Mucosa of rectum (tissue), 2 donors: ENCODE data around the gene SHH.

ENCODE experiments used
- H3K27ac ChIP-seq, 2 donors: one replicate each; pipeline ENCODE4 v1.7.0; 2013; ENCODE audit warnings: inconsistent platforms in 2 of 2, low read depth in 2 of 2, low read length in 2 of 2
- H3K27me3 ChIP-seq, 2 donors: one replicate each; pipeline ENCODE4 v1.7.0; 2013; ENCODE audit warnings: low read length in 2 of 2; ENCODE audit not compliant: control insufficient read depth in 2 of 2, insufficient read depth in 2 of 2
- H3K36me3 ChIP-seq, 2 donors: one replicate each; pipeline ENCODE4 v1.7.0; 2013; ENCODE audit warnings: low read length in 2 of 2; ENCODE audit not compliant: control insufficient read depth in 2 of 2, insufficient read depth in 2 of 2
- H3K4me1 ChIP-seq, 2 donors: one replicate each; pipeline ENCODE4 v1.7.0; 2013; ENCODE audit warnings: low read length in 2 of 2, mild to moderate bottlenecking in 1 of 2; ENCODE audit not compliant: control insufficient read depth in 2 of 2, insufficient read depth in 2 of 2
- H3K4me3 ChIP-seq, 2 donors: one replicate each; pipeline ENCODE4 v1.7.0; 2013; ENCODE audit warnings: low read length in 2 of 2
- H3K9ac ChIP-seq, 2 donors: one replicate each; pipeline ENCODE4 v1.7.0; 2013; ENCODE audit warnings: low read length in 2 of 2, low read depth in 1 of 2, mild to moderate bottlenecking in 1 of 2
- H3K9me3 ChIP-seq, 2 donors: one replicate each; pipeline ENCODE4 v1.7.0; 2013; ENCODE audit warnings: low read length in 2 of 2; ENCODE audit not compliant: control insufficient read depth in 2 of 2
- donor health status: healthy.
- donor health status: Normal muscosa, but diverticular disease.

The SHH gene

DNA sequence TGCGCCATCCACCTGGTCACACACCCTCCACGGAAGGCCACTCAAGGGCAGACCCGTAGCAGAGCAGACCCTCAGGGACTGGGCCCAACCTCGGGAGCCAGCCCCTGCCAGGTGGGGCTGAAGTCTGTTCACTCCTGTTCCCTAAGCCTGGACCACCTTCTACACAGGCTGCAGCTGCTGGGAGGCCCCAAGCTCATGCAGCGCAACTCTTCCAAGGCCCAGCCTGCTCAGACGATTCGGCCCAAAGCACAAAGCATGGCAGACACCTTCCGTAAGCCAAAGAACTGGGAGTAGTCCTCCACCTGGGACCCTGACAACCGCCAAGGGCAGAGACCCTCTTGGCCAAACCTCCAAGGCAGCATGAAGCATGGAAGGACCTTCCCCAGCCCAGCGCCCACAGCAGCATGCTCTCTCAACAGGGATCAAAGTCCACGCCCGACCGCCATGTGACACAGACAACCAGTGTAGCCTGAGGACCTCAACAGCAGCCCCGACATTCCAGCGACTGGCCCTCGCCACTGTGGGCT is 11.5 kb downstream of the SHH start:
- Histone ChIP-seq H3K27me3 (peaks cover 2 to 8% of the 10 kb centered on the region in 2 donors), H3K36me3 (no peaks in the 10 kb centered on the region), H3K4me1 (peaks cover 7 to 11% of the 10 kb centered on the region in 2 donors), H3K27ac (no peak overlapping the region), H3K9me3 (no peaks in the 10 kb centered on the region), H3K9ac (no peak overlapping the region), H3K4me3 (no peak overlapping the region)

- Histone ChIP-seq H3K36me3 (no peaks in the 10 kb centered on the region), H3K27me3 (peaks cover 2 to 8% of the 10 kb centered on the region in 2 donors)
These were observed 12.0 kb downstream of the SHH start for GRCh38 chr7:155800301-155800700.

GRCh38 chr7:155799514-155799913 is 12.7 kb downstream of the SHH start:
- H3K27me3 ChIP-seq = peaks cover 2 to 8% of the 10 kb centered on the region in 2 donors

More at GRCh38 chr7:155800301-155800700, 12.0 kb downstream of the SHH start:
- Histone ChIP-seq H3K9ac (no peak overlapping the region), H3K4me1 (peaks cover 5 to 11% of the 10 kb centered on the region in 2 donors), H3K27ac (no peak overlapping the region), H3K9me3 (no peaks in the 10 kb centered on the region), H3K4me3 (no peak overlapping the region)

DNA sequence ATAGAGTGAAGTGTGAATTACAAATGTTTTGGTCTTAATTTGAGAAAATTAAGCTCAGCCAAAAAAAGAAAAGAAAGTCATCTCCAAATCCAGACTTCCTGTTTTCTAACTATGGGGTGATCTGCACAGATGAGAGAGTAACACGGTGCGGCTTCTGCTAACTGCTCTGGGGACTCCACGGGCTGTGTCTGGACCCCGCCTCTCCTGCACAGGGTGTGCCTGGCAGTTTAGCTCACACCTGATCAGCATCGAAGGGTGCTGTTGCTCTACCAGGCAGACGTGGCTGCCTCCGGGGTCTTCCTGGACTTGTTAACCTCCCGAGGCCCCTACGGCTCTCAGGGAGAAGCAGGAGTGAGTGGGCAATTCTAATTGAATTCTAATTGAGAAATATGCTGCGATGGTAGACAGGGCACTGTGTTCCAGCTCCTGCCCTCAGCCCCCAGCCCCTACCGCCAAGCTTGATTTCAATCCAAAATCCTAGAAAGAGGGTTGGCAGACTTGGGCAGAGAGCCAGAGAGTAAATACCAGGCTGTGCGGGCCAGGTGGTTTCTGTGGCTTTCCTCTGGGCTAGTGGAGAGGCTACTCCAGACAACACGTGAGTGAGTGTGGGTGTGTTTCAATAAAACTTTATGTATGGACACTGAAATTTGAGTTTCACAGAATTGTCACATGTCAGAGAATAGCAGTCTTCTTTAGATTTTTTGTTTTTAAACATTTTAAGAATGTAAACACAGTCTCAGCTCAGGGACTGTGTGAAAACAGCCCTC is 13.4 kb downstream of the SHH start:
- no peaks in the 10 kb centered on the region for H3K9me3 ChIP-seq
- no peak overlapping the region for H3K27ac ChIP-seq
- peaks cover 2 to 8% of the 10 kb centered on the region in 2 donors for H3K27me3 ChIP-seq
- H3K36me3 ChIP-seq = no peaks in the 10 kb centered on the region
- H3K9ac ChIP-seq = no peak overlapping the region
- no peak overlapping the region for H3K4me3 ChIP-seq
- peaks cover 3 to 5% of the 10 kb centered on the region in 2 donors for H3K4me1 ChIP-seq

More at GRCh38 chr7:155799514-155799913, 12.7 kb downstream of the SHH start:
- Histone ChIP-seq H3K27ac (no peak overlapping the region), H3K36me3 (no peaks in the 10 kb centered on the region), H3K4me3 (no peak overlapping the region), H3K9ac (no peak overlapping the region), H3K4me1 (peaks cover 3 to 5% of the 10 kb centered on the region in 2 donors), H3K9me3 (no peaks in the 10 kb centered on the region)

DNA sequence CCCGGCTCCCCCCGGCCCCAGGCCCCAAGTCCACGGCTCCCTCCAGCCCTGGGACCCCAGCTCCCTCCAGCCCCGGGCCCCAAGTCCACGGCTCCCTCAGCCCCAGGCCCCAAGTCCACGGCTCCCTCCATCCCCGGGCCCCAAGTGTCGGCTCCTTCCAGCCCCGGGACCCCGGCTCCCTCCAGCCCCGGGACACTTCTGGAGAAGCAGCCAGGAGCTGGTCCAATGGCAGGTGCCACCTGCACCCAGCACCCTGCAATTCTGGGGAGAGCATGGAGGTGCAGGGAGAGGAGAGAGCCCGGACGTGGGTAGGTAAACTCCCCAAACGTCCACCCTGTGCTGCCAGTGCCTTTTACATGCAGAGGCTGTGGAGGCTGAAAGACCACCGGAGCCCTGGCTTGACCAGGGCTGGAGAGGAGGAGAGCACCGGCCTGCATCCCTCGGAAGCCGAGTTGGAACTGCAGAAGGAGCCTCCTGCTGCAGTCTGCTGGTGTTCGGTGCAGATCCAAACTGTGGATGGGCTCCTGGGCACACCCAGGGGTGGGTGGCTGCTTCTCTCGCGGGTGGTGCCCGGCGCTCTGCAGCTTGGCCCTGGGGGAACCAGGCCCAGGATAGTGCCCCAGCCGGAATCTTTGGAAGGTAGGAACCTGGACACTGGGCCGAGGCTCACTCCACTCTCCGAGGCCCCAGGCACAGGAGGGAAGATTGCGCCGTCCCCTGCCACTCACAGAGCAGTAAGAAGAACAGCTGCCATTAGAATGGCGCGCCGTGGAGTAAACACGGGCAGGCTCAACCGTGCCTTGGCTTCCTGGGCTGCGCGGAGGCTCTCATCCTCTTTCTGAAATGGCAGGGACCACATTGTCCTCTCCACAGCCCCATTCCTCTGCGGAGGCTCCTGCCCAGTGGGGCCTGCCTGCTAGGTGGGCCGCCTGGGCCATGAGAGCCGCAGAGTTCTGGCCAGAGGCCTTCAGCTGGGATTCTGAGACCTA is 14.7 kb downstream of the SHH start:
- H3K27ac ChIP-seq = no peak overlapping the region
- H3K4me3 ChIP-seq = no peak overlapping the region
- H3K9ac ChIP-seq = no peak overlapping the region
- peaks cover 2 to 5% of the 10 kb centered on the region in 2 donors for H3K27me3 ChIP-seq
- no peaks in the 10 kb centered on the region for H3K9me3 ChIP-seq
- peaks cover 0 to 2% of the 10 kb centered on the region in 2 donors for H3K4me1 ChIP-seq
- H3K36me3 ChIP-seq = no peaks in the 10 kb centered on the region

DNA sequence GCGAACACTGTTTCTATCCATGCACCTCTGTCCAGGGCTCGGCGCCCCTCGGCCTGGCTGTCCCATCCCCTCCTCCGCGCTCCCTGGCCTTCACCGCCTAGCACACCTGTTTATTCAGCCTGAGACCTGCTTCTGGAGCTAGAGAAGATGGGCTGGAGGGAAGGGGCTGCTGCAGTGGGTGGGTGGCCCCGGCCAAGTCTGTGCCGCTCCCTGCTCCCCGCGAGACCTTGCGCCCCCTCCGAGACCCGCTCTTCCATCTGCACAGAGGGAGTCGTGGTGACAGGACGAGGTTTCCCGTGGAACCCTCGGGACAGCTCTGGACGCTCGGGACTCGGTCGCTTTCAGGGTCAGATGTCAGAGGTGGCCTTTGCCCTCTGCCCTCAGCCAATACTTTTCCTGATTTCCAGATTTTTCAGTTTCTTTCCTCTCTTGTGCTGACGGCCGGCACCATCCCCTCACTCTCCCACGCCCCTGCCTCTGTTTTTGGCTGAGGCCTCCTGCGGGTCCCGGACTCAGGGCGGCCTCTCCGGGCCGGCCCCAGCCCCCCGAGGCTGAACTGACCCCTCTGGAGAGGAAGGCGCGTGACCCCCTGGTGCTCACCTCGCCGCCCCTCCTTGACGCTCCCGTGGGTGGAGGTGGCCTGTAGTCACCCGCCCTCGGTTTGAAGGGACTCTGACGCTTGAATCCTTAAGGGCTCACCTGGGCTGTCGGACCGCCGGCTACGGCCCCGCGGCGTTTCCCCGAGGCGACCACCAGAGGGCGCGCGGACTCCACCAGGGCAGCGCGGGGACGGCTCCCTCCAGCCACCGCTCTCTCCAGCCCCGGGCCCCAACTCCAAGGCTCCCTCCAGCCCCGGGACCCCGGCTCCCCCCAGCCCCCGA is 15.6 kb downstream of the SHH start:
- peaks cover 0 to 2% of the 10 kb centered on the region in 2 donors for H3K4me1 ChIP-seq
- H3K4me3 ChIP-seq = no peak overlapping the region
- H3K9me3 ChIP-seq = no peaks in the 10 kb centered on the region
- H3K9ac ChIP-seq = no peak overlapping the region
- H3K27me3 ChIP-seq = peaks cover 2 to 5% of the 10 kb centered on the region in 2 donors
- H3K36me3 ChIP-seq = no peaks in the 10 kb centered on the region
- H3K27ac ChIP-seq = no peak overlapping the region

- Histone ChIP-seq H3K9ac (no peak overlapping the region), H3K27ac (no peak overlapping the region), H3K9me3 (no peaks in the 10 kb centered on the region), H3K4me1 (peaks cover 0 to 2% of the 10 kb centered on the region in 2 donors), H3K36me3 (no peaks in the 10 kb centered on the region), H3K4me3 (no peak overlapping the region), H3K27me3 (peaks cover 2% of the 10 kb centered on the region in 2 donors)
These were observed 16.3 kb downstream of the SHH start for GRCh38 chr7:155795951-155796350.

DNA sequence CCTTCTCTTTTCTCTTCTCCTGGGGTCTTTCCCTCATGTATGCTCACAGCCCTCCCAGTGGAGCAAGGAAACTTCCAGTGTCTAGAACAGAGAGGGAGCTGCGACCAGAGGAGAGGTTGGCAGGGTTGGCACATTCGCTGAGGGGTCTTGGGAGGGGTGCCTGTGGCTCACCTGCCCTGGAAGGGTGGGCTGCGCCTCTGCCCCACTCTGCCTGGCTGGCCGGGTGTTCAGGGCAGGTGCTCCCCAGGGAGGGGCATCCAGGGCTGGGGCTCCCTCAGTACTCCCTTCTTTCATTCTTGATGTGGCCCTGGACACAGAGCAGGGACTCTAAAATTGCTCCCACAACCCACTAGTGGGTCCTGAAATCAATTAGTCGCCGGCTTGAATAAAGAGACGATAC is 16.9 kb downstream of the SHH start:
- Histone ChIP-seq H3K9me3 (no peaks in the 10 kb centered on the region), H3K36me3 (no peaks in the 10 kb centered on the region), H3K4me3 (no peak overlapping the region), H3K27ac (no peak overlapping the region), H3K27me3 (peaks cover 2% of the 10 kb centered on the region in 2 donors), H3K4me1 (peaks cover 0 to 2% of the 10 kb centered on the region in 2 donors), H3K9ac (no peak overlapping the region)

DNA sequence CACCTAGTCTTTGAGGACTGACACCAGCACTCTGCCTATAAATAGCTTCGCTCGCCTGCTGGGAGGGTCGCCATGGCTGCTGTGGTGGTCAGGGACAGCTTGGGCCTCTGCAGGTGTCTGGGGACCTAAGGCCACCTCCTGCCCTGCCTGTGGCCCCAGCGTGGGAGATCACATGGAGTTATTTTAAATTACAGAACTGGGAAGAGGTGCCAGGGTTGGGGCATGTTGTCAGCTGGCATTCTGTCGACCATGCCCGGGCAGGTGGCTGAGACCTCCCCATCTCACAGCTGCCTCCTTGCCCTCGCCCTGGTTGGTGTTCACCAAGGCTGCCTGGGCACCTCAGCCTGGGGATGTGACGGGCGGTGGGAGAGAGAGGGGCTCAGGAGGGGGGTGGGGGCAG is 18.1 kb downstream of the SHH start:
- H3K27me3 ChIP-seq = peaks cover 0 to 2% of the 10 kb centered on the region in 2 donors
- no peak overlapping the region for H3K27ac ChIP-seq
- H3K36me3 ChIP-seq = no peaks in the 10 kb centered on the region
- peaks cover 0 to 2% of the 10 kb centered on the region in 2 donors for H3K4me1 ChIP-seq
- H3K9me3 ChIP-seq = no peaks in the 10 kb centered on the region
- H3K9ac ChIP-seq = no peak overlapping the region
- H3K4me3 ChIP-seq = no peak overlapping the region
